HepG2 (cell line): ENCODE measurements around the gene DCTN2. TPM values are rescaled to one million over a fixed set of nuclear protein-coding genes. Genes with fewer than 3 reads are reported as not detected.

ENCODE experiments used
- GLI4 ChIP-seq: sonication (generic); formaldehyde crosslinking; IDR thresholded peaks from 2 replicates; pipeline ENCODE4 v1.5.1; 2020; ENCODE audit warnings: missing genetic modification reagents, mild to moderate bottlenecking, moderate library complexity, borderline replicate concordance
- HDAC2 ChIP-seq: sonication (generic); formaldehyde crosslinking; IDR thresholded peaks from 2 replicates; pipeline ENCODE4 v1.4.0; 2020; ENCODE audit warnings: missing genetic modification reagents
- HOMEZ ChIP-seq: IDR thresholded peaks from 2 replicates; pipeline ENCODE4 v1.6.1; 2016; ENCODE audit warnings: low read depth
- MAFK ChIP-seq, 2 experiments: IDR thresholded peaks in 1 of 2; conservative IDR thresholded peaks in 1 of 2; 2 replicates each; pipeline ENCODE4 v1.6.1; 2011; ENCODE audit warnings: improper control_type of control experiment in 2 of 2, low read length in 2 of 2
- MYPOP ChIP-seq: sonication (generic); formaldehyde crosslinking; IDR thresholded peaks from 2 replicates; pipeline ENCODE4 v1.8.1; 2023; ENCODE audit warnings: mild to moderate bottlenecking, moderate library complexity, missing genetic modification reagents
- NAIF1 ChIP-seq: sonication (generic); formaldehyde crosslinking; IDR thresholded peaks from 2 replicates; pipeline ENCODE4 v1.5.0; 2020; ENCODE audit warnings: mild to moderate bottlenecking, missing genetic modification reagents, borderline replicate concordance
- TOPORS ChIP-seq: sonication (generic); formaldehyde crosslinking; IDR thresholded peaks from 2 replicates; pipeline ENCODE4 v1.8.0; 2023; ENCODE audit warnings: mild to moderate bottlenecking, missing genetic modification reagents
- ZFP36L2 ChIP-seq: sonication (generic); formaldehyde crosslinking; IDR thresholded peaks from 2 replicates; pipeline ENCODE4 v1.4.0; 2020; ENCODE audit warnings: missing genetic modification reagents
- ZMYM2 ChIP-seq: sonication (generic); formaldehyde crosslinking; IDR thresholded peaks from 2 replicates; pipeline ENCODE4 v1.8.0; 2022; ENCODE audit warnings: mild to moderate bottlenecking, missing genetic modification reagents
- ZNF160 ChIP-seq: sonication (generic); formaldehyde crosslinking; IDR thresholded peaks from 2 replicates; pipeline ENCODE4 v1.8.0; 2022; ENCODE audit warnings: mild to moderate bottlenecking, inconsistent platforms, missing genetic modification reagents
- ZNF296 ChIP-seq: sonication (generic); formaldehyde crosslinking; conservative IDR thresholded peaks from 2 replicates; pipeline ENCODE4 v1.5.0; 2020; ENCODE audit warnings: mild to moderate bottlenecking, missing genetic modification reagents
- ZNF326 ChIP-seq: sonication (generic); formaldehyde crosslinking; IDR thresholded peaks from 2 replicates; pipeline ENCODE4 v1.4.0; 2020; ENCODE audit warnings: missing genetic modification reagents, borderline replicate concordance
- ZNF333 ChIP-seq: sonication (generic); formaldehyde crosslinking; IDR thresholded peaks from 2 replicates; pipeline ENCODE4 v1.4.0; 2020; ENCODE audit warnings: mild to moderate bottlenecking, missing genetic modification reagents, borderline replicate concordance
- ZNF383 ChIP-seq: sonication (generic); formaldehyde crosslinking; IDR thresholded peaks from 2 replicates; pipeline ENCODE4 v1.4.0; 2020; ENCODE audit warnings: missing genetic modification reagents, mild to moderate bottlenecking, borderline replicate concordance
- ZNF430 ChIP-seq: sonication (generic); formaldehyde crosslinking; IDR thresholded peaks from 2 replicates; pipeline ENCODE4 v1.9.0; 2021; ENCODE audit warnings: mild to moderate bottlenecking, missing genetic modification reagents
- ZNF451 ChIP-seq: sonication (generic); formaldehyde crosslinking; IDR thresholded peaks from 2 replicates; pipeline ENCODE4 v1.5.0; 2020; ENCODE audit warnings: mild to moderate bottlenecking, missing genetic modification reagents
- ZNF572 ChIP-seq: sonication (generic); formaldehyde crosslinking; IDR thresholded peaks from 2 replicates; pipeline ENCODE4 v1.5.1; 2020; ENCODE audit warnings: mild to moderate bottlenecking, missing genetic modification reagents
- ZNF737 ChIP-seq: sonication (generic); formaldehyde crosslinking; IDR thresholded peaks from 2 replicates; pipeline ENCODE4 v1.5.0; 2020; ENCODE audit warnings: missing genetic modification reagents, mild to moderate bottlenecking, borderline replicate concordance
- ZNF83 ChIP-seq: sonication (generic); formaldehyde crosslinking; IDR thresholded peaks from 2 replicates; pipeline ENCODE4 v1.4.0; 2020; ENCODE audit warnings: missing genetic modification reagents, mild to moderate bottlenecking, borderline replicate concordance
- polyA plus RNA-seq, 8 experiments: library from polyadenylated mRNA; depleted of rRNA in 3 of 8; stranded (reverse) in 7 of 8; unstranded in 1 of 8; fragments of >200 nt; fragmentation: Illumina TruSeq in 4 of 8; extraction: Trizol in 4 of 8; gene quantifications; 2 replicates each; pipeline versions ENCODE4 v1.2.1 to v1.2.3, GENCODE V29; 2011 to 2016; ENCODE audit warnings: low read depth in 4 of 8, missing spikeins in 1 of 8, mixed read lengths in 1 of 8; ENCODE audit not compliant: insufficient read depth in 1 of 8
- total RNA-seq, 5 experiments: library from RNA; depleted of rRNA; stranded (reverse); fragments of >200 nt; fragmentation: Illumina TruSeq; extraction: Trizol; gene quantifications; 2 replicates each; pipeline ENCODE4 v1.2.3, GENCODE V29; 2016; ENCODE audit warnings: low read depth in 1 of 5
- TF ChIP-seq, protein P1 (sequence below): IDR thresholded peaks from 2 replicates; pipeline ENCODE4 v1.6.1; 2016
- TF ChIP-seq, protein P2 (sequence below): sonication (generic); formaldehyde crosslinking; IDR thresholded peaks from 2 replicates; pipeline ENCODE4 v1.9.0; 2021; ENCODE audit warnings: missing genetic modification reagents, borderline replicate concordance
- TF ChIP-seq, protein P3 (sequence below): sonication (generic); formaldehyde crosslinking; IDR thresholded peaks from 2 replicates; pipeline ENCODE4 v1.5.1; 2020; ENCODE audit warnings: mild to moderate bottlenecking, moderate library complexity, missing genetic modification reagents

The DCTN2 gene
- total and polyA plus RNA-seq, 2 of the 13 experiments (the other 11 are each of a cell fraction or from before 2014, with no cell fraction given) = 72.0 to 77.4 TPM

DNA sequence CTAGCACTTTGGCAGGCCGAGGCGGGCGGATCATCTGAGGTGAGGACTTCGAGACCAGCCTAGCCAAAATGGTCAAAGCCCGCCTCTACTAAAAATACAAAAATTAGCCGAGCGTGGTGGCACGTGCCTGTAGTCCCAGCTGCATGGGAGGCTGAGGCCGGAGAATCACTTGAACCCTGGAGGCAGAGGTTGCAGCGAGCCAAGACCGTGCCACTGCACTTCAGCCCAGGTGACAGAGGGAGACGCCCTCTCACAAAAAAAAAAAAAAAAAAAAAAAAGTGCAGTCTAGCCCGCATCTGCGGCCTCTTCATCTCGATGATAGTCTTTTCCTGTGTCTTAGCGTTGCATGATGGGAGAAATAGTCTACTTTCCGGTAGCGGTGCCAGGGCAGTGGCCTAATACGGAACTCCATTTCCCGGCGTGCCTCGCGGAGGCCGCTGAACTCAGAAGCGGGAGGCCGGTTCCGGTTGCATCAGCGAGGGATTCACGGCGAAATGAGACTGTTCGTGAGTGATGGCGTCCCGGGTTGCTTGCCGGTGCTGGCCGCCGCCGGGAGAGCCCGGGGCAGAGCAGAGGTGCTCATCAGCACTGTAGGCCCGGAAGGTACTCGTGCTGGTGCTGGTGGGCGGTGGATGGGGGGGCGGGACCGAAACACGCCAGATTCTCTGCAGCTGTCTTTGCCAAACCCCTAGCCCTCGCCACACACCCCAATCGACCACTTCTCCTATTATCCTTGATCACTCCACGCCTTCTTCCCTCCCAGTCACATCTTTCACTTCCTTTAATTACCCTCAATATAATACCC is 59.2 kb downstream of the DCTN2 start, which contains the start of gene MARS1 (continued):
- TF ChIP-seq ZNF160 (CRISPR knock-in tag) (0 out of 2 replicates have a peak, but pooled peaks have one; percentile 54), ZNF333 (CRISPR knock-in tag) (no peak; the same call in 1 of the 2 replicates), ZNF451 (no peak), ZNF737 (no peak), ZNF430 (CRISPR knock-in tag) (peak; percentile 65; the same call in 1 of the 2 replicates), ZNF326 (CRISPR knock-in tag) (no peak), ZMYM2 (CRISPR knock-in tag) (peak; percentile 81; the same call in 1 of the 2 replicates), ZNF83 (no peak), GLI4 (no peak), HDAC2 (CRISPR knock-in tag) (no peak), MYPOP (peak; percentile 37; the same call in 1 of the 2 replicates), ZNF572 (no peak), ZNF383 (CRISPR knock-in tag) (no peak), TOPORS (no peak), ZFP36L2 (CRISPR knock-in tag) (no peak), MAFK (conservative IDR thresholded peaks at IDR 0.05 in 1 of 2, IDR thresholded peaks at IDR 0.05 in 1 of 2; ENCODE audit: low read length in 2 of 2) (no peak), ZNF296 (no peak), NAIF1 (CRISPR knock-in tag) (no peak), HOMEZ (CRISPR knock-in tag) (no peak)
- TF ChIP-seq, protein P1, sequence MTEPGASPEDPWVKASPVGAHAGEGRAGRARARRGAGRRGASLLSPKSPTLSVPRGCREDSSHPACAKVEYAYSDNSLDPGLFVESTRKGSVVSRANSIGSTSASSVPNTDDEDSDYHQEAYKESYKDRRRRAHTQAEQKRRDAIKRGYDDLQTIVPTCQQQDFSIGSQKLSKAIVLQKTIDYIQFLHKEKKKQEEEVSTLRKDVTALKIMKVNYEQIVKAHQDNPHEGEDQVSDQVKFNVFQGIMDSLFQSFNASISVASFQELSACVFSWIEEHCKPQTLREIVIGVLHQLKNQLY (CRISPR knock-in tag) = no peak
- TF ChIP-seq, protein P2, sequence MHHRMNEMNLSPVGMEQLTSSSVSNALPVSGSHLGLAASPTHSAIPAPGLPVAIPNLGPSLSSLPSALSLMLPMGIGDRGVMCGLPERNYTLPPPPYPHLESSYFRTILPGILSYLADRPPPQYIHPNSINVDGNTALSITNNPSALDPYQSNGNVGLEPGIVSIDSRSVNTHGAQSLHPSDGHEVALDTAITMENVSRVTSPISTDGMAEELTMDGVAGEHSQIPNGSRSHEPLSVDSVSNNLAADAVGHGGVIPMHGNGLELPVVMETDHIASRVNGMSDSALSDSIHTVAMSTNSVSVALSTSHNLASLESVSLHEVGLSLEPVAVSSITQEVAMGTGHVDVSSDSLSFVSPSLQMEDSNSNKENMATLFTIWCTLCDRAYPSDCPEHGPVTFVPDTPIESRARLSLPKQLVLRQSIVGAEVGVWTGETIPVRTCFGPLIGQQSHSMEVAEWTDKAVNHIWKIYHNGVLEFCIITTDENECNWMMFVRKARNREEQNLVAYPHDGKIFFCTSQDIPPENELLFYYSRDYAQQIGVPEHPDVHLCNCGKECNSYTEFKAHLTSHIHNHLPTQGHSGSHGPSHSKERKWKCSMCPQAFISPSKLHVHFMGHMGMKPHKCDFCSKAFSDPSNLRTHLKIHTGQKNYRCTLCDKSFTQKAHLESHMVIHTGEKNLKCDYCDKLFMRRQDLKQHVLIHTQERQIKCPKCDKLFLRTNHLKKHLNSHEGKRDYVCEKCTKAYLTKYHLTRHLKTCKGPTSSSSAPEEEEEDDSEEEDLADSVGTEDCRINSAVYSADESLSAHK (CRISPR knock-in tag) = no peak
- TF ChIP-seq, protein P3, sequence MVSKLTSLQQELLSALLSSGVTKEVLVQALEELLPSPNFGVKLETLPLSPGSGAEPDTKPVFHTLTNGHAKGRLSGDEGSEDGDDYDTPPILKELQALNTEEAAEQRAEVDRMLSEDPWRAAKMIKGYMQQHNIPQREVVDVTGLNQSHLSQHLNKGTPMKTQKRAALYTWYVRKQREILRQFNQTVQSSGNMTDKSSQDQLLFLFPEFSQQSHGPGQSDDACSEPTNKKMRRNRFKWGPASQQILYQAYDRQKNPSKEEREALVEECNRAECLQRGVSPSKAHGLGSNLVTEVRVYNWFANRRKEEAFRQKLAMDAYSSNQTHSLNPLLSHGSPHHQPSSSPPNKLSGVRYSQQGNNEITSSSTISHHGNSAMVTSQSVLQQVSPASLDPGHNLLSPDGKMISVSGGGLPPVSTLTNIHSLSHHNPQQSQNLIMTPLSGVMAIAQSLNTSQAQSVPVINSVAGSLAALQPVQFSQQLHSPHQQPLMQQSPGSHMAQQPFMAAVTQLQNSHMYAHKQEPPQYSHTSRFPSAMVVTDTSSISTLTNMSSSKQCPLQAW (CRISPR knock-in tag) = peak; percentile 74
